ENCODE results near the gene SLC12A5.

Gene SLC12A5

DNA sequence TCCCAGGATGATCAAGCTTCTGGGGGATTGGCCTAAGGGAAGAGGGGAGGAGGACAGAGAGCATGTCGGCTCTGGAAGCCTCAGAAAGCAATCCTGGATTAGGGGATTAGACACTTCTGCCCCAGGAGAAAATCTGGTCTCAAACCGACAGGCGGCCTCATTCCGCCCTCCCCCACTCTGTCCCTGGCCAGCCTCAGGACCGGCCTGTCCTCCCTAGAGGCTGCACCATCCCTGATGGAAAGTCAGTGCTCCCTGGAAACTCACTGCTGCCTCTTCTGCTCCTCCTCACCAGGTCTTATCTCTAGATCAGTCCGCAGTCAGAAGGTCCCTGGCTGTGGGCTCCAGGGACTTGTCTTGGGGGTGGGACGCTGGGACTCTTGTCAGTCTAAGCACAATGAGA is 905 bp upstream of the SLC12A5 start:
- DNase-seq (ENCODE audit: low read depth), result no peak

DNA sequence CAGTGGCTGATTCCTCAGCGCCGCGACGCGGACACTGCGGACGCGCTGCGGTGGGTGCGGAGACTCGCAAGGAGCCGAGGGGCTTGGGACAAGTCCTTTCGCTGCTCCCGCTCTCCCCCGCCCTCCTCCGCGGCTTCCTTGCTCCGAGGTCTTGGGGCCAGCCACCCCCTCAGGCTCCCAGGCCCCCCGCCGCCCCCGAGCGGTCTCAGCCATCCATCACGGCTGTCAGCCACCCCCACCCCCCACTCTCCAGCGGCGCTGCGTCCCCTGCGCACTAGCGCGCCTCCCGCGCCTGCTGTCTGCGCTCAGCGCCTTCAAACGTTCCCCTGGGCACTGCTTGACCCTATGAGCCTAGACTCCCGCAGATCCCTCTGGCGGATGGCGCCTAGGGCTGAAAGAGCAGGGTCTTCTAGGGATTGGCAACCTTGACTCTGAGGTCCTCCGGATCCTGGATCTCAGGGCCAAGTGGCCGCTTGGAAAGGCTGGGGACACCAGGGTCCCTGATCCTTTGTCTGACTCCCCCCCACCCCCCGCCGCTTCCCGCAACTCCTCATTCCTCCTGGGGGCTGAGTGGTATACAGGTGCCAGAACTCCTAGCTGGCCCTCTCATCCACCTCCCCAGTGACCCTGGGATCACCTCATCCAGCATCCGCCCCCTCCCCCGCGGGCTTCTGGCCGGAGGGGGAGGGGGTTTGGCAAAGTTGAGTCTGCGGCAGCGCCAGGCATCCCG is 1.4 kb downstream of the SLC12A5 start:
- no peak for DNase-seq (ENCODE audit: low read depth)

DNA sequence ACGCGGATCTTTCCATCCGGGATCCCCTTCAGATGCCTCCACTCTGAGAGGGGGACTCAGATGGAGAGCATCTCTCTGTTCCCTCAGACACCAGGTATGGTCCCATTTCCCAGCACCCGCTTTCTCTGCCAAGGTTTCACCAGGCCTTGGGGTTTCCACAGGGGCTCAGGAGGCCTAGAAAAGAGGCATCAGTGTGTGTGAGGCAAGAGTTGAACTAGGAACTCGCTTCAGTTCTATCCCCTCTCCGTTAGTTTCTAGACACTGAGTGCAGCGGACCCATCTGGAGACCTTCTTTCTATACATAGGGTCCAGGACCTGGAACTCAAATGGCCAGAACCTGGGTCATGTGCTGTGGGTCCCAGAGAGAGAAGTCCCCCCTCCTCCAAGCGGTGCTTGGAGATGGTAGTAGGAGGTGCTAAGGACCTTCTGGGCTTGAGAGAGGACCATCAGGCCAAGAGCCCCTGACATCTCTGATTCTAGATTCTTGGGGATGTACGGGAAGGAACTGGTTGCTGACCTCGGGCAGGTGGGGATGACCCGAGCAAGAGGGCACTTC is 2.1 kb downstream of the SLC12A5 start:
- DNase-seq (ENCODE audit: low read depth), result no peak

GRCh38 chr20:46031701-46032254 is 2.8 kb downstream of the SLC12A5 start:
- no peak for DNase-seq (ENCODE audit: low read depth)

DNA sequence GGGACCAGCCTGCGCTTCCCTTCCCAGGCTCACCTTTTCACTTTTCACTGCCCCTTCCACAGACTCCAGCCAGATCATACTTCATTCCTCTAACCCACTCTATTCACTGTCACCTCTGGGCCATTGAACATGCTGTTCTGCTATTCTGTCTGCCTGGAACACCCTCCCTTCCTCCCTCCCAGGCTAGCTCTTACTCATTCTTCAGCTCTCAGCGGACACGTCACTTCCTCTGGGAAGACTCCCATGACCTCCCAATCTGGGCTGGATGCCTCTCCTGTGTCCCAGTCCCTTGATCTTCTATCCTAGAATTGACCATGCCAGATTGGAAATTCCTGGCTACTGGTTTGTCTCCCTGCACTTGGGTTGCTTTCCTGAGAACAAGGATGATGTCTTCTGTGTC is 5.0 kb downstream of the SLC12A5 start:
- no peak for DNase-seq (ENCODE audit: low read depth)

DNA sequence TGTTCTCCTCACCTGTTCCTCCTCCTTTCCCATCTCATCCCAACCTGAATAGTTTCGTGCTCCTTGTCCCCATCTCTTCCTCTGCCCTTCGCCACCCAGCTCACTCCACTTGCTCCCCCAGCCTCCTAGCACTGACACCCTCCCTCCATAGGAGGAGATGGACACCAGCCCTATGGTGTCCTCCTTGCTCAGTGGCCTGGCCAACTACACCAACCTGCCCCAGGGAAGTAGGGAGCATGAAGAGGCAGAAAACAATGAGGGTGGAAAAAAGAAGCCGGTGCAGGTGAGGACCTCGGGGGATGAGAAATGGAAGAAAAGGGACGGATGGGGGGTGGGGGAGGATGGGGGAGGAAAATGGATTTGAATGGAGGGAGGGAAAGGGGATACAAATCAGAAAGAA is 6.2 kb downstream of the SLC12A5 start:
- no peak for DNase-seq (ENCODE audit: low read depth)

GRCh38 chr20:46035713-46036112 is 6.7 kb downstream of the SLC12A5 start:
- DNase-seq (ENCODE audit: low read depth), result no peak

- no peak for DNase-seq (ENCODE audit: low read depth)
These were observed 7.4 kb downstream of the SLC12A5 start for GRCh38 chr20:46036370-46036769.

- DNase-seq (ENCODE audit: low read depth), result no peak
These were observed 8.0 kb downstream of the SLC12A5 start for GRCh38 chr20:46037036-46037435.

DNA sequence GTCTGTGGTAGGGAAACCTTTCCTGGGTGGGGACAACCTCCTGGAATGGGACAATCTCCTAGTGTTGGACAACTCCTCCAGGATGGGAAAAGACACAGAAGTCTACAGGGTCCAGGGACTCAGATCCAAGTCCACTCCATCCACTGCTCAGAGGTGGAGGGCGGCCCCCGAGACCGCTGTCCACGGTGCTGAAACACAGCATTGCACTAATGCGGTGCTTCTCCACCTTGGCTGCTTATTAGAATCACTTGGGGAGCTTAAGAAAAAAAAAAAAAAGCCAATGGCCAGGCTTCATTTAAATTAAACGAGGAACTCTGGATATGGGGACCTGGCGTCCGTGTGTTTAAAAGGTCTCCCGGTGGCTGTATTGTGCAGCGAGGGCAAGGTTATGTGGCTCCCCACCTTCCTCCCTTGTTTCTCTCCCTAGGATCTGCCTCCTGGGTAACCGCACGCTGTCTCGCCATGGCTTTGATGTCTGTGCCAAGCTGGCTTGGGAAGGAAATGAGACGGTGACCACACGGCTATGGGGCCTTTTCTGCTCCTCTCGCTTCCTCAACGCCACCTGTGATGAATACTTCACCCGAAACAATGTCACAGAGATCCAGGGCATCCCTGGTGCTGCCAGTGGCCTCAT is 12.0 kb downstream of the SLC12A5 start:
- DNase-seq (ENCODE audit: low read depth), result no peak

DNA sequence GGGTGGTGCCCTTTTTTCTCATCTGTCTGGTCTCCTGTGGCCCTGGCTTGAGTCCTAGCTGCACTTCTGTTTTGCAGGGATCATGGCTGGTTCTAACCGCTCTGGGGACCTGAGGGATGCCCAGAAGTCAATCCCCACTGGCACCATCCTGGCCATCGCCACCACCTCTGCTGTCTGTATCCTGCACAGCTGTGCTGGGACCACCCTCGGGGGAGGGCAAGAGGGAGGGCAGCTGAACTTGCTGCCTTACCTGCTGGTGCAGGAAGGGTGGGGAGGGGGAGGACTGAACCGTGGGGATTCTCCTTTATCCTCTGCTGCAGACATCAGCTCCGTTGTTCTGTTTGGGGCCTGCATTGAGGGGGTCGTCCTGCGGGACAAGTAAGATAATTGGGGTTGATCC is 14.5 kb downstream of the SLC12A5 start:
- no peak for DNase-seq (ENCODE audit: low read depth)

GRCh38 chr20:46044896-46045295 is 15.9 kb downstream of the SLC12A5 start:
- no peak for DNase-seq (ENCODE audit: low read depth)

DNA sequence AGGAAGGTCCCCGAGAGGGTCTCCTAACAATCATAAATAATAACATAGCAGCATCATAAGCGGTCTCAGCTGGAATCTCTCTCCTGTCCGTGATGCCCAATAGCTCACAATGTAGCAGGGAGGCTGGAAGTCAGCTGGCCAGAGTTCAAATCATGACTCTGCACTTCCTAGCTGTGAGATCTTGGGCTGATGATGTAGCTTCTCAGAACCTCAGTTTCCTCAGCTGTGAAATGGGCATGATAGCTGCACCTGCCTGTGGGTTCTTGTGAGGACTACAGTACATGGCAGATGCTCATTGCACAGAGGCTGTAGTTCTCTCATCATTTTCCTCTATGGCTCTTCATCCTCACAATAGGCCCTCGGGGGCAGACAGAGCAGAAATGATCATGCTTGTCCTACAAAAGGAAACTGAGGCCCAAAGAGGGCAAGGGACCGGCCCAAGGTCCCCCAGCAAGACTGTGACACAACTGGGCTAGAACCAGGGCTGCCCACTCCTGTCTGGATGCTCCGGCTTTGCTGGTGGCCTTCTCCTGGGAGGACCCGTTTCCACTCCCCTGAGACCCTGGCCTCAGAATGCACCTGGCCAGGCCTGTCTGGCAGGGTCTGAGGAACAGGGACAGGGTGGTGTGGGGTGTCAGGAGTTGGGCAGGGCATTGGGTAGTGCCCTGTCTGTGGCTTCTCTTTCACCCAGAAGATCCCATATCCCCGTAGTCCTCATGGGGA is 17.7 kb downstream of the SLC12A5 start:
- DNase-seq (ENCODE audit: low read depth), result no peak

GRCh38 chr20:46047821-46048220 is 18.8 kb downstream of the SLC12A5 start:
- DNase-seq (ENCODE audit: low read depth), result no peak

GRCh38 chr20:46049190-46049589 is 20.2 kb downstream of the SLC12A5 start:
- DNase-seq (ENCODE audit: low read depth), result no peak

DNA sequence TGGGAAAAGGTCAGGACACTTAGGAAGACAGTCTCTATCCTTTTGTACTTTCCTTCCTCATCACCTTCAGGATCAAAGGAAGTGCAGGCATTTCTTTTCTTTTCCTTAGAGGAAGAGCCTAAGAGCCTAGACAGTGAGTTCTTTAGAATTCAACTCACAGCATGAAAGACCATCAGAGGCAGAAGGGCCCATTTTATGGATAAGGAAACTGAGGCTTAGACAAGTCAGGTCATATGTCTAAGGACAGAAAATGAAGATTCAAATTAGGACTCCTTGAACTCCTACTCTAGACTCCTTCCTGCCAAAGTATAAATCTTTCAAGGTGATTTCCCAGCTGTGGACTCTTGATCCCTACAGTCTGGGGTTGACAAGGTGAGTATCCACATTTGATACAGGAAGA is 20.8 kb downstream of the SLC12A5 start:
- no peak for DNase-seq (ENCODE audit: low read depth)

DNA sequence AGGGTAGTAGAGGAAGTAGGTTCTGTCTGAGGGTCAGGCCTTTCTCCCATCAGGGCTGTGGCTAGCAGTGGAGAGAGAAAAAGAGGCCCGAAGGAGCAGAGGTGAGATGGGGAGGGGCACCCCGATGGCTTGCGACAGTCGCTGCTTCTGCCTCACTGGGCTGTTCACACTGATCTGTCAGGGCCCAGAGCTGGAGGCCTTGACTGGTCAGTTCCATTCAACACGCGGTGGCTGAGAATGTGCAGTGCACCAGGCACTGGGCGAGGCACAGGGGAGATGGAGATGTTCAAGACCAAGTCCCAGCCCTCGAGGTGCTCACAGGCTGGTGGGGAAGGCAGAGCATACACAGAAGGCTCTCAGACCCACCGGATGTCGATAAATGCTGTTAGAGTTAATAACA is 21.4 kb downstream of the SLC12A5 start:
- no peak for DNase-seq (ENCODE audit: low read depth)

DNA sequence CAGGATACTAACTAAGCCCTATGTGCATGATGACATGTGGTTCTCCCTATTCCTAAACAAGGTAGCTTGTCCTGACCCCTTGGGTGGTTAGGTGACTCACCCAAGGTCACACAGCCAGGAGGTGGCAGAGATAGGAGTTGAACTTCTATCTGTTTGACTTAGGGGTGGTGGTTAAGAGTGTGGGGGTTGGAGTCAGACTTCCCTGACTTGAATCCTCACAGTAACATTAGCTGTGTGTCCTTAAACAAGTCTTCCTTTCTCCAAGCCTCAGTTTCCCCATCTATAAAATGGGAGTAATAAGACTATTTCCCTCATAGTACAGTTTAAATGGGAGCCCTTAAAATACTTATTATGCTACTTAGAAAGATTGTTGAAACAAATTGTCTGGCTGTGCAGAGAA is 21.9 kb downstream of the SLC12A5 start:
- no peak for DNase-seq (ENCODE audit: low read depth)

DNA sequence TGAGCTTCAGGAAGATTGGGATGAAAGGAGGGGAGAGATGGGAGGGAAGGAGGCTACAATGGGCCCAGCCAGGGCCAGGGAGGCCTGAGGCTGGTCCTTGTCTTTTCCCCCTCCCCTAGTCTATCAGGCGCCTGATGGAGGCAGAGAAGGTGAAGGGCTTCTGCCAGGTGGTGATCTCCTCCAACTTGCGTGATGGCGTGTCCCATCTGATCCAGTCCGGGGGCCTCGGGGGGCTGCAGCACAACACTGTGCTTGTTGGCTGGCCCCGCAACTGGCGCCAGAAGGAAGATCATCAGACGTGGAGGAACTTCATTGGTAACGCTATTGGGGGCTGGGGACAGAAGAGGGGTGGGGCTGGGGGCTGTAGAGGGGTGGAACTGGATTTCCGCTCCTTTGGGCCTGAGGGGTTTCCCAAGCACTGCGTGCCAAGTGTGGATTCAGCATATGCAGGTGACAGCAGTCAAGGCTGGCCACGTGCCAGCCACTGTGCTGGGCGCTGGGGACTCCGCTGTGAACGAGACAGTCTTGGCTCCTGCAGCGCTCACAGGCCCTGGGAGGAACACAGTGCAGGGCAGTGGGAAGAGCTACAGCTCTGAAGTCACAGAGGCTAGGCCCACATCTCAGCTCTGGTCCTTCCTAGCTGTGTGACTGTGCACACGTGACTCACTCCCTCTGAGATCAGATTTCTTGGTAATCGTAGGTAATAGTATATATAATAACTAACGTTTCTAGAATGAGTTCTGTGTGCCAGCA is 22.7 kb downstream of the SLC12A5 start:
- DNase-seq (ENCODE audit: low read depth), result no peak

GRCh38 chr20:46053416-46053815 is 24.4 kb downstream of the SLC12A5 start:
- DNase-seq (ENCODE audit: low read depth), result no peak

- DNase-seq (ENCODE audit: low read depth), result no peak
These were observed 25.6 kb downstream of the SLC12A5 start for GRCh38 chr20:46054606-46055005.

GRCh38 chr20:46055269-46055668 is 26.3 kb downstream of the SLC12A5 start:
- no peak for DNase-seq (ENCODE audit: low read depth)

All from stimulated activated CD8-positive, alpha-beta memory T cell treated with anti-CD3 and anti-CD28 coated beads, Interleukin-12 subunit alpha, Interleukin-12 subunit beta, amount 100 ng/mL, for 4 hours (primary cell).